WI38 (cell line): ENCODE measurements around the gene LARP1B.

Experiments used
- H3K4me3 ChIP-seq: 2 replicates; pipeline ENCODE4 v1.5.1; 2011; ENCODE audit warnings: low read depth, mild to moderate bottlenecking, control low read depth, low read length
- TF ChIP-seq, protein P1 (sequence below): IDR thresholded peaks from 2 replicates; pipeline ENCODE4 v1.5.1; 2012; ENCODE audit warnings: low read depth, mild to moderate bottlenecking, control low read depth, low read length

Gene LARP1B

DNA sequence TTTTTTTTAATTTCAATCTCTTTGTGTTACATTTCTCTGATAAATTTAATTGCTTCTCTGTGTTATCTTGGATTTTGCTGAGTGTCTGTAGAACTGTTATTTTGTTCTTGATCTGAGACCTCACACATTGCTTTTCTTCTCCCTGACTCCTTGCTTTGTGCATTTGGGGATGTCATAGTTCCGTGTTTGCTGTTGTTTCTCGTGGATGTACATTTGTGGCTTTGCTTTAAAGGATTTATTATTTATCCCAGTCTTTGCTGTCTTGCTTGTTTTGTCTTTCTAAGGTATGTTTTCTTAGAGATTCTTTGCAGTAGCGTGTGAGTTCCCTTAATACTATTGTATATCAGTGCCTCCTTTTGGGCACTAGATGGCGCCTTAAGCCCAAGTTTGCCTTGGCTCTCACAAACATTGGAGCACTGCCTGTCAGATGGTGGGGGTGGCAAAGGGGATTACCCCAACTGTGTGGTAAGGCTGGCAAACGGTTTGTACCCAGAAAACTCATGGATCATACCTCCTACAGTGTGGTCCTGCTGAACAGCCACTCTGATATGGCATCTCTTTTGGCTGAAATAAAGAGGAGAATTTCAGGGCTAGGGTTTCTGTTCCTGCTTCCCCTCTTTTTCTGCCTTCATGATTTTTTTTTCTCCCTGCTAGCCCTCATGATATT is 130.1 kb downstream of the LARP1B start:
- TF ChIP-seq, protein P1, sequence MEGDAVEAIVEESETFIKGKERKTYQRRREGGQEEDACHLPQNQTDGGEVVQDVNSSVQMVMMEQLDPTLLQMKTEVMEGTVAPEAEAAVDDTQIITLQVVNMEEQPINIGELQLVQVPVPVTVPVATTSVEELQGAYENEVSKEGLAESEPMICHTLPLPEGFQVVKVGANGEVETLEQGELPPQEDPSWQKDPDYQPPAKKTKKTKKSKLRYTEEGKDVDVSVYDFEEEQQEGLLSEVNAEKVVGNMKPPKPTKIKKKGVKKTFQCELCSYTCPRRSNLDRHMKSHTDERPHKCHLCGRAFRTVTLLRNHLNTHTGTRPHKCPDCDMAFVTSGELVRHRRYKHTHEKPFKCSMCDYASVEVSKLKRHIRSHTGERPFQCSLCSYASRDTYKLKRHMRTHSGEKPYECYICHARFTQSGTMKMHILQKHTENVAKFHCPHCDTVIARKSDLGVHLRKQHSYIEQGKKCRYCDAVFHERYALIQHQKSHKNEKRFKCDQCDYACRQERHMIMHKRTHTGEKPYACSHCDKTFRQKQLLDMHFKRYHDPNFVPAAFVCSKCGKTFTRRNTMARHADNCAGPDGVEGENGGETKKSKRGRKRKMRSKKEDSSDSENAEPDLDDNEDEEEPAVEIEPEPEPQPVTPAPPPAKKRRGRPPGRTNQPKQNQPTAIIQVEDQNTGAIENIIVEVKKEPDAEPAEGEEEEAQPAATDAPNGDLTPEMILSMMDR = peak; percentile 78
- no peak overlapping the region for H3K4me3 ChIP-seq

DNA sequence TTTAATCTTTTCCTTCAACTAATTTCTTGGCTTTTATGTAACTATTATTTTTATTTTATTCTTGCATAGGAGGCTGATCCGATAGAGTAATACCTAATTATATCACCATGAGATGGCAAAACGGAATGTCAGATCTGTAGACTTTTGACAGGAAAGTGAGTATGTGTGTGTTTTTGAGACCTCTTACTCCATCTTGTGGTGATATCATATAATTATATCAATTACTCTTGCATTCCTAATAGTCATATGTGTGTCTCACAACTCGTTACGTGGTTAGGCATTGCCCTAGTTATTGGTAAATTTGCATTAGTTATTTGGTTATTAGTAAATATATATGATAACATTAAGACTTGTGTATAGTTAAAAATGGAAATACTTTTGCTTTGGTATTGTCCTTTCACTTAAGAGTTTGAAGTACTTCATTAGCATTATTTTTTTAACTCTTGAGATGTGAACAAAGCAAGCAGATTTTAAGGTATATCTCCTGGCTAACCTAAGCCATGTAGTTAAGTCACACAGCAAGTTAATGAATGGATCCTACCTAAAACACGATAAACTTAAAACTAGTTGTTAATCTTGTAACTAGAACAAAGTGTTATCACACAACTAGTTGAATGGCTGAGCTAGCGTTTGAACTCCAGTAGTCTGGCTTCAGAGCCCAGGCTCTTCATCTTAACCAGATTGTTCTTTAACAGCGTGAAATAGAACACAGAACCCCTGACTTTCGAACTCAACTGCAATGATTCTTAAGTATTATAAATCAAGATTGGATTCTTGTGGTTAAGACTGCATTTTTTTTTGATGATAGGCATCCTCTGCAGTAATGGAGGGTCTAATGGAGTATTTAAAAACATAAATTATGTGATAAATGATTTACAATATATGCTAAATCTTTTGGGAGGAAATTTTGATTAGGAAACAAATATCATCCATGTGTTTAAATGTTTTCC is 159.4 kb downstream of the LARP1B start:
- TF ChIP-seq, protein P1 = no peak
- H3K4me3 ChIP-seq = no peak overlapping the region

DNA sequence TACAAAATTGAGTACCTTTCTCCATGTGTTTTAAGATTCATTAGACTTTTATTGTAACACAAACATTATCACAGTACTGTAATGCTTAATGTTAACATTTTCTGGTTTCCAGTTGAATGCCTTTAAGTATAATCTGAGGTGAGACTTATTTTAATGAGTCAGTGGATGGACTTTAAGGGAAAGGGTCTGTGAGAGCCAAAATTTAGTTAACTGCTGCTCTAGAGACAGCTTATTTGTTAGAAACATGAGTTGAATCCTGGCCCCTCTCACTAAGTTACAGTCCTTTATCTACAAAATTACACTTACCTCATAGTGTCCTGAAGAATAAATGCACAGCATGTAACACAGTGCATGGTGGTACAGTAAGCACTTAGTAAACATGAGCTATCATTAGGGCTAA is 160.5 kb downstream of the LARP1B start:
- TF ChIP-seq, protein P1 = no peak
- no peak overlapping the region for H3K4me3 ChIP-seq

DNA sequence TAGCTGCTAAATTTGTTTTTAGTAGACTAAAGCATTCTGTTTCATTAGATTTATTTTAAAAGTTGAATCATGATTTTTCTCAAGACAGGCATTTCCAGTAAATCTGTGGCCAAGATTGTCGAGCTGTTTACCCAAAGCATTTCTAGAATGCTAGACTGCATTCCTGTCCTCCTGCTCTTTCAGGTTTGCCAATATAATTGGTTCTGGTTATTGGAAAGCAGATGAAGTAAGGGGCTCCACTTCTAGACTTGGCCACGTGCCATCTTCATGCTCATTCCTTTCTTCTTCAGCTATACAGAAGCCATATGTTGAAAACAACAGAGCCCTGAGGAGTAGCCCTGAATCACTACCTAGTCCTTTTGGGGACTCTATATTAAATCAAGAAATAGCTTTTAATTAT is 164.0 kb downstream of the LARP1B start:
- H3K4me3 ChIP-seq = no peak overlapping the region
- TF ChIP-seq, protein P1 = no peak

DNA sequence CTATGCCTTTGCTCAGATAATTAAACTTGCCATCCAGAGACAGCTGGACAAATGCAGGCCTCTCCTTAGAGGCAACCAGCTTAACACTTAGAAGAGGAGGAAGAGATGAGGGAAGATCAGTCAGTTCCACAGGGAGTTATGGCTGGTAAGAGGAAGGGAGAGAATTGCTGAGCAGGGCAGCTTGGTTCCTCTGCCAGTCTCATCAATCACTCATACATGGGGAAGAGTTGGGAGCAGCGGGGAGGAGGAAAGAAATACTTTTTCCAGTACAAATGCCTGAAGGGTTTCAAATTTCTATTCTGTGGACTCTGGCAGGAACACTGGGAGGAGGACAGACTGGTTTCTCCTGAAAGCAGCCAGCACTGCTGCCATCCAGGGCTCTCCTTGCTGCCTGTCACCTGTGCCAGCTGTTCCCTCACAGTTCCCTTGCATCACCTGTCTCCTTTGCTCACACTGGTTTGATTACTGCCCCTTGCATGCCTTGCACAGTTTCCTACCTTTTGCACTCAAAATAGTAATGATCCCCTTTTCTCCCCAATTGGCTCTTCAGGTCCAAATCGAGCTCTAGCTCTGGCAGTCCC is 167.0 kb downstream of the LARP1B start:
- TF ChIP-seq, protein P1 = no peak
- no peak overlapping the region for H3K4me3 ChIP-seq

DNA sequence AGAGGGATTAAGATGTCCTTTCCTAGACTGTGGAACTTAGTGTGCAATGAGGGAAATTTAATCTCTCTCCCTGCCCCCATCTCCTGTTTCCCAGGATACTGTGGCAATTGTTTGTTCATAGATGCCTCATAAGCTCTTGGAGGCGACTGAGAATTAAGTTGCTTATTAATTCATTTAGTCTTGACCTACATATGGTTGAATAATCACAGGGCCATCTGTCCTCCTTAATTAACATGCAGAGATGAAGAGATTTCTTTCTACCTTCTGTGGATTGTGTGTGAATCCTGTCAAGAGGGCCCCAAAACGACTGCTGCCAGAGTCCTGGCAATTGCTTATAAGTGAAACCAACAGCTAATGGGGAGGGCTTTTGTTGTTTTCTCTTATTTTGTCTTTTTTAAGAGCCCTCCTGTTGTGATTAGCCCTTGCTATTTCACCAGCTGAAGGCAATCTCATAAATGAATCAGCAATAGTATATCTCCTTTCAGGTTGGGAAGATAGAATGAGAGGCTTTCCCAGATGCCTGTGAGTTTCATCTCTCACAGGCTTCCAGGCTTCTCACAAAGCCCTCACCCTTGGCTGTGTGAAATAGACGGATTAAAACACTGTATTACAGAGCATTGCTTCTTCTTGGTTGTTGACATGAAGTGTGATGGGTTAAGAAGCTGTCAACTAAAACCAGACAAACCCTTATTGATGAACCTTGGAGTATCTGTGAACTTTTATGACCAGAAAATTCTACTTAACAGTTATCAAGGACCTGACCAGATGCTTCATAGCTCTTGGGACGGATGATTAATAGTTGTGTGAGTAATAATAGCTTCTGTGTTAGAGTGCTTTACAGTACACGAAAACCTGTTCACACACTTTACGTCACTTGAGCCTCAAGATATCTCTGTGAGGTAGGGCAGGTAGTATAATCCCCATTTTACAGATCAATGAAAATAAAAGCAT is 168.0 kb downstream of the LARP1B start:
- TF ChIP-seq, protein P1 = no peak
- no peak overlapping the region for H3K4me3 ChIP-seq
